ENCODE results near the gene RITA1. TPM values are rescaled to one million over a fixed set of nuclear protein-coding genes. Genes with fewer than 3 reads are reported as not detected.

Gene RITA1
- total and polyA plus RNA-seq, 10 of the 15 experiments (the other 5 are each of a cell fraction or from before 2014, with no cell fraction given): 2.3 to 39.9 (median 24.8) TPM

DNA sequence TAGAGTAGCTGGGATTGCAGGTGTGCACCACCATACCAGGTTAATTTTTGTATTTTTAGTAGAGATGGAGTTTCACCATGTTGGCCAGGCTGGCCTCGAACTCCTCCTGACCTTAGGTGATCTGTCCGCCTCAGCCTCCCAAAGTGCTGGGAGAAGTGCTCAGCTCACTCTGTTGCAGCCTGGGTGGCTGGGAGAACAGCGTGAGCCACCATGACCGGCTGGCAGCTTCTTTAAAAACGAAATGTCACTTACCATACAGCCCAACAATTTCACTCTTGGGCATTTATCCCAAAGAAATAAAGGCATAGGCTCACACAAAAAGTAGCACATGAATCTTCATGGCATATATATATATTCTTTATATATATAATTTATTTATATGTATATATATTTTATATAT is 40.7 kb upstream of the RITA1 start:
- FAIRE-seq (no peak), ATAC-seq (no peak), DNase-seq (ENCODE audit: low read depth, low spot score) (no peak)
- Histone ChIP-seq H4K20me1 (ENCODE audit: control insufficient read depth, insufficient read depth) (no peaks in the 10 kb centered on the region), H2AFZ (ENCODE audit: control insufficient read depth, low read depth, low read length) (no peak overlapping the region), H3K27ac (ENCODE audit: control insufficient read depth, insufficient read depth) (no peak overlapping the region), H3K4me1 (ENCODE audit: control insufficient read depth, insufficient read depth, low read length) (no peaks in the 10 kb centered on the region; the same call in 1 of the 2 replicates), H3K79me2 (ENCODE audit: control insufficient read depth, insufficient read depth, low read length) (no peaks in the 10 kb centered on the region), H3K27me3 (replicated peaks in 1 of 2; ENCODE audit: control insufficient read depth in 2 of 2, insufficient read depth in 2 of 2, low read length in 1 of 2) (no peaks in the 10 kb centered on the region), H3K4me2 (ENCODE audit: control insufficient read depth, insufficient read depth) (no peak overlapping the region), H3K4me3 (no peak overlapping the region), H3K9ac (ENCODE audit: control insufficient read depth, insufficient read depth, low read length) (no peak overlapping the region), H3K36me3 (ENCODE audit: control insufficient read depth in 2 of 2, insufficient read depth in 2 of 2, low read length in 1 of 2) (no peaks in the 10 kb centered on the region), H3K9me3 (replicated peaks; ENCODE audit: control insufficient read depth, insufficient read depth, low read length) (no peaks in the 10 kb centered on the region)
- WGBS (ENCODE audit: insufficient coverage, insufficient replicate concordance, low lambda C conversion rate, missing lambda C conversion rate): 32% methylated on average over 5 of the region's 5 CpGs
- TF ChIP-seq CHD4 (IDR thresholded peaks at IDR 0.05) (no peak), MEF2A (IDR thresholded peaks at IDR 0.05; ENCODE audit: insufficient read depth, low read depth, low read length) (no peak), SMAD5 (IDR thresholded peaks at IDR 0.05; ENCODE audit: low read depth) (no peak), NFYB (IDR thresholded peaks at IDR 0.05; ENCODE audit: insufficient read depth, low read depth, low read length) (no peak), SP1 (IDR thresholded peaks at IDR 0.05; ENCODE audit: low read depth, low read length) (no peak)
- TF ChIP-seq, protein P1, sequence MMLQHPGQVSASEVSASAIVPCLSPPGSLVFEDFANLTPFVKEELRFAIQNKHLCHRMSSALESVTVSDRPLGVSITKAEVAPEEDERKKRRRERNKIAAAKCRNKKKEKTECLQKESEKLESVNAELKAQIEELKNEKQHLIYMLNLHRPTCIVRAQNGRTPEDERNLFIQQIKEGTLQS (IDR thresholded peaks at IDR 0.05; ENCODE audit: borderline replicate concordance, extremely low read depth, low read depth, low read length): no peak
- TF ChIP-seq, protein P2, sequence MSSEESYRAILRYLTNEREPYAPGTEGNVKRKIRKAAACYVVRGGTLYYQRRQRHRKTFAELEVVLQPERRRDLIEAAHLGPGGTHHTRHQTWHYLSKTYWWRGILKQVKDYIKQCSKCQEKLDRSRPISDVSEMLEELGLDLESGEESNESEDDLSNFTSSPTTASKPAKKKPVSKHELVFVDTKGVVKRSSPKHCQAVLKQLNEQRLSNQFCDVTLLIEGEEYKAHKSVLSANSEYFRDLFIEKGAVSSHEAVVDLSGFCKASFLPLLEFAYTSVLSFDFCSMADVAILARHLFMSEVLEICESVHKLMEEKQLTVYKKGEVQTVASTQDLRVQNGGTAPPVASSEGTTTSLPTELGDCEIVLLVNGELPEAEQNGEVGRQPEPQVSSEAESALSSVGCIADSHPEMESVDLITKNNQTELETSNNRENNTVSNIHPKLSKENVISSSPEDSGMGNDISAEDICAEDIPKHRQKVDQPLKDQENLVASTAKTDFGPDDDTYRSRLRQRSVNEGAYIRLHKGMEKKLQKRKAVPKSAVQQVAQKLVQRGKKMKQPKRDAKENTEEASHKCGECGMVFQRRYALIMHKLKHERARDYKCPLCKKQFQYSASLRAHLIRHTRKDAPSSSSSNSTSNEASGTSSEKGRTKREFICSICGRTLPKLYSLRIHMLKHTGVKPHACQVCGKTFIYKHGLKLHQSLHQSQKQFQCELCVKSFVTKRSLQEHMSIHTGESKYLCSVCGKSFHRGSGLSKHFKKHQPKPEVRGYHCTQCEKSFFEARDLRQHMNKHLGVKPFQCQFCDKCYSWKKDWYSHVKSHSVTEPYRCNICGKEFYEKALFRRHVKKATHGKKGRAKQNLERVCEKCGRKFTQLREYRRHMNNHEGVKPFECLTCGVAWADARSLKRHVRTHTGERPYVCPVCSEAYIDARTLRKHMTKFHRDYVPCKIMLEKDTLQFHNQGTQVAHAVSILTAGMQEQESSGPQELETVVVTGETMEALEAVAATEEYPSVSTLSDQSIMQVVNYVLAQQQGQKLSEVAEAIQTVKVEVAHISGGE (CRISPR knock-in tag; IDR thresholded peaks at IDR 0.05): no peak
- TF ChIP-seq, protein P3, sequence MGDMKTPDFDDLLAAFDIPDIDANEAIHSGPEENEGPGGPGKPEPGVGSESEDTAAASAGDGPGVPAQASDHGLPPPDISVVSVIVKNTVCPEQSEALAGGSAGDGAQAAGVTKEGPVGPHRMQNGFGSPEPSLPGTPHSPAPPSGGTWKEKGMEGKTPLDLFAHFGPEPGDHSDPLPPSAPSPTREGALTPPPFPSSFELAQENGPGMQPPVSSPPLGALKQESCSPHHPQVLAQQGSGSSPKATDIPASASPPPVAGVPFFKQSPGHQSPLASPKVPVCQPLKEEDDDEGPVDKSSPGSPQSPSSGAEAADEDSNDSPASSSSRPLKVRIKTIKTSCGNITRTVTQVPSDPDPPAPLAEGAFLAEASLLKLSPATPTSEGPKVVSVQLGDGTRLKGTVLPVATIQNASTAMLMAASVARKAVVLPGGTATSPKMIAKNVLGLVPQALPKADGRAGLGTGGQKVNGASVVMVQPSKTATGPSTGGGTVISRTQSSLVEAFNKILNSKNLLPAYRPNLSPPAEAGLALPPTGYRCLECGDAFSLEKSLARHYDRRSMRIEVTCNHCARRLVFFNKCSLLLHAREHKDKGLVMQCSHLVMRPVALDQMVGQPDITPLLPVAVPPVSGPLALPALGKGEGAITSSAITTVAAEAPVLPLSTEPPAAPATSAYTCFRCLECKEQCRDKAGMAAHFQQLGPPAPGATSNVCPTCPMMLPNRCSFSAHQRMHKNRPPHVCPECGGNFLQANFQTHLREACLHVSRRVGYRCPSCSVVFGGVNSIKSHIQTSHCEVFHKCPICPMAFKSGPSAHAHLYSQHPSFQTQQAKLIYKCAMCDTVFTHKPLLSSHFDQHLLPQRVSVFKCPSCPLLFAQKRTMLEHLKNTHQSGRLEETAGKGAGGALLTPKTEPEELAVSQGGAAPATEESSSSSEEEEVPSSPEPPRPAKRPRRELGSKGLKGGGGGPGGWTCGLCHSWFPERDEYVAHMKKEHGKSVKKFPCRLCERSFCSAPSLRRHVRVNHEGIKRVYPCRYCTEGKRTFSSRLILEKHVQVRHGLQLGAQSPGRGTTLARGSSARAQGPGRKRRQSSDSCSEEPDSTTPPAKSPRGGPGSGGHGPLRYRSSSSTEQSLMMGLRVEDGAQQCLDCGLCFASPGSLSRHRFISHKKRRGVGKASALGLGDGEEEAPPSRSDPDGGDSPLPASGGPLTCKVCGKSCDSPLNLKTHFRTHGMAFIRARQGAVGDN (IDR thresholded peaks at IDR 0.05): no peak
- in situ Hi-C loops (cut with MboI): no loop called here
- BruUV-seq (replicated peaks): no TSS peak
- intact Hi-C loops (cut with micrococcal nuclease; ENCODE audit: unreplicated experiment): no loop called here
- ChIA-PET CTCF (interaction anchor here (0.6 to 1.0 kb wide), 2 partner anchors 8 to 46 kb away, joined by 3 read pairs; no protein-coding TSS in a partner anchor), RAD21 (ENCODE audit: unreplicated experiment) (interaction anchor here (1.2 kb wide), 1 partner anchor 30 kb away, joined by 3 read pairs; no protein-coding TSS in a partner anchor), SMC1A (ENCODE audit: uncharacterized antibody, unreplicated experiment) (interaction anchor here (1.2 kb wide), 1 partner anchor 9 kb away, joined by 4 read pairs; no protein-coding TSS in a partner anchor), POLR2A (no interaction called here)
